T-cell (primary cell): ENCODE measurements around the gene SMAD6. TPM values are rescaled to one million over a fixed set of nuclear protein-coding genes. Genes with fewer than 3 reads are reported as not detected.

Experiments used
- ATAC-seq, 4 experiments: fragments of 200-7000 bp in 3 of 4; fragments of 150-1000 bp in 1 of 4; cut with Tn5 transposase; replicated peaks in 1 of 4; 1 replicate in 3 of 4; 2 replicates in 1 of 4; pipeline ENCODE4 v1.10.0; 2021; ENCODE audit warnings: moderate library complexity in 3 of 4, mild to moderate bottlenecking in 2 of 4, moderate number of reproducible peaks in 1 of 4
- CTCF ChIA-PET, 2 donors: fragments of 300-600 bp; sonication (Branson Sonifier 250); formaldehyde crosslinking; loops; one replicate each; lab custom pipeline; 2022; ENCODE audit warnings: antibody characterized with exemption in 2 of 2; lab: Charles Lee
- POLR2A ChIA-PET, 2 donors: fragments of 300-600 bp; sonication (Branson Sonifier 250); formaldehyde crosslinking; loops; one replicate each; lab custom pipeline; 2022; ENCODE audit warnings: antibody characterized with exemption in 2 of 2; lab: Charles Lee
- DNase-seq, 35 experiments: peaks; one replicate each; pipeline versions ENCODE4 v3.0.0 to v3.0.0-alpha.2; 2013 to 2023
- H3K27ac ChIP-seq: one replicate; pipeline ENCODE4 v1.5.1; 2013; ENCODE audit warnings: low read length
- H3K27me3 ChIP-seq, 2 experiments: replicated peaks in 1 of 2; 1 replicate in 1 of 2; 2 replicates in 1 of 2; pipeline versions ENCODE4 v1.6.1 to v1.7.0; 2013; ENCODE audit warnings: low read length in 1 of 2, mixed read lengths in 1 of 2; ENCODE audit not compliant: control insufficient read depth in 2 of 2, insufficient read depth in 2 of 2; ENCODE audit errors: extremely low read depth in 1 of 2
- H3K36me3 ChIP-seq, 2 donors: 1 replicate in 1 of 2; 2 replicates in 1 of 2; pipeline versions ENCODE4 v1.6.1 to v1.7.0; 2013; ENCODE audit warnings: low read length in 1 of 2; ENCODE audit not compliant: control insufficient read depth in 2 of 2, insufficient read depth in 1 of 2; ENCODE audit errors: extremely low read depth in 1 of 2
- H3K4me1 ChIP-seq, 2 experiments: 1 replicate in 1 of 2; 2 replicates in 1 of 2; pipeline versions ENCODE4 v1.6.1 to v1.7.0; 2013; ENCODE audit warnings: low read length in 2 of 2, mixed read lengths in 1 of 2; ENCODE audit not compliant: insufficient read depth in 2 of 2, control insufficient read depth in 1 of 2; ENCODE audit errors: extremely low read depth in 1 of 2
- H3K4me3 ChIP-seq, 2 donors: 1 replicate in 1 of 2; 2 replicates in 1 of 2; pipeline versions ENCODE4 v1.5.1 to v1.7.0; 2013; ENCODE audit warnings: mild to moderate bottlenecking in 2 of 2, low read length in 1 of 2, moderate library complexity in 1 of 2; ENCODE audit not compliant: control insufficient read depth in 1 of 2; ENCODE audit errors: extremely low read depth in 1 of 2
- H3K9me3 ChIP-seq: 2 replicates; pipeline ENCODE4 v1.7.0; 2013
- H3K27ac Mint-ChIP-seq, 2 donors: one replicate each; pipeline ENCODE4 v1.8.0; 2020 to 2021; ENCODE audit warnings: mild to moderate bottlenecking in 2 of 2, mixed read lengths in 2 of 2
- H3K27me3 Mint-ChIP-seq, 2 donors: one replicate each; pipeline ENCODE4 v1.8.0; 2021 to 2022; ENCODE audit warnings: mixed read lengths in 2 of 2
- H3K36me3 Mint-ChIP-seq: one replicate; pipeline ENCODE4 v1.8.0; 2021; ENCODE audit warnings: mixed read lengths
- H3K4me1 Mint-ChIP-seq, 3 donors: one replicate each; pipeline ENCODE4 v1.8.0; 2020 to 2022; ENCODE audit warnings: mixed read lengths in 3 of 3, mild to moderate bottlenecking in 1 of 3
- H3K4me3 Mint-ChIP-seq, 3 donors: one replicate each; pipeline ENCODE4 v1.8.0; 2020 to 2022; ENCODE audit warnings: mild to moderate bottlenecking in 3 of 3, mixed read lengths in 3 of 3, moderate library complexity in 3 of 3
- H3K9me3 Mint-ChIP-seq, 3 donors: one replicate each; pipeline ENCODE4 v1.8.0; 2020 to 2022; ENCODE audit warnings: mixed read lengths in 3 of 3
- WGBS: methylation state at CpG from one replicate; pipeline ENCODE4 v1.1.5; 2013; ENCODE audit warnings: missing lambda C conversion rate; ENCODE audit not compliant: insufficient coverage; 5-methylcytosine and 5-hydroxymethylcytosine counted together
- total RNA-seq, 35 experiments: library from RNA in 6 of 35; stranded (reverse) in 6 of 35; fragments of 120-200 nt in 1 of 35; gene quantifications; one replicate each; pipeline versions ENCODE4 v1.2.1 to v1.2.4 and lab custom pipeline; 2013 to 2026

Gene SMAD6
- total RNA-seq, 5 donors from 2014 or later (not counting 1 experiment from before 2014, with no cell fraction given): 0.13 to 0.55 (median 0.33) TPM

GRCh38 chr15:66765478-66766281 lies 63.6 kb downstream of the SMAD6 start:
- Histone ChIP-seq H3K36me3 (no peaks in the 10 kb centered on the region), H3K9me3 (no peaks in the 10 kb centered on the region), H3K27me3 (peaks cover 0 to 49% of the 10 kb centered on the region in 2 experiments), H3K27ac (no peak overlapping the region), H3K4me1 (no peaks in the 10 kb centered on the region), H3K4me3 (no peak overlapping the region)
- 11% methylated on average over 10 of the region's 13 CpGs for WGBS
- Mint-ChIP-seq H3K4me3 (no peak overlapping the region), H3K9me3 (no peaks in the 10 kb centered on the region), H3K36me3 (no peaks in the 10 kb centered on the region), H3K27ac (no peak overlapping the region), H3K27me3 (peaks cover 23 to 55% of the 10 kb centered on the region in 2 donors), H3K4me1 (peaks cover 0 to 2% (median 0%) of the 10 kb centered on the region in 3 donors)
- ATAC-seq (no peak), DNase-seq (peak in 1 of 35 experiments; percentile 10)
- POLR2A ChIA-PET: no interaction called here
- CTCF ChIA-PET: no interaction called here

- H3K27ac ChIP-seq: no peak overlapping the region
- WGBS: 62% methylated on average over 4 of the region's 7 CpGs
- CTCF ChIA-PET: no interaction called here
- H3K4me1 Mint-ChIP-seq: peaks cover 0 to 2% (median 0%) of the 10 kb centered on the region in 3 donors
- H3K27me3 ChIP-seq: peaks cover 0 to 45% of the 10 kb centered on the region in 2 experiments
- DNase-seq (no peak), ATAC-seq (no peak)
- peaks cover 23 to 53% of the 10 kb centered on the region in 2 donors for H3K27me3 Mint-ChIP-seq
- no peak overlapping the region for H3K4me3 Mint-ChIP-seq
- H3K36me3 Mint-ChIP-seq: no peaks in the 10 kb centered on the region
- POLR2A ChIA-PET: no interaction called here
- no peaks in the 10 kb centered on the region for H3K9me3 ChIP-seq
- no peaks in the 10 kb centered on the region for H3K4me1 ChIP-seq
- no peaks in the 10 kb centered on the region for H3K36me3 ChIP-seq
- H3K27ac Mint-ChIP-seq: no peak overlapping the region
- H3K9me3 Mint-ChIP-seq: no peaks in the 10 kb centered on the region
- no peak overlapping the region for H3K4me3 ChIP-seq
Observed at GRCh38 chr15:66766282-66767230, 64.5 kb downstream of the SMAD6 start.

GRCh38 chr15:66767240-66767659 lies 65.2 kb downstream of the SMAD6 start:
- POLR2A ChIA-PET: no interaction called here
- Histone ChIP-seq H3K27ac (no peak overlapping the region), H3K9me3 (no peaks in the 10 kb centered on the region), H3K36me3 (no peaks in the 10 kb centered on the region), H3K4me3 (no peak overlapping the region), H3K27me3 (peaks cover 0 to 41% of the 10 kb centered on the region in 2 experiments), H3K4me1 (no peaks in the 10 kb centered on the region)
- CTCF ChIA-PET: no interaction called here
- H3K36me3 Mint-ChIP-seq: no peaks in the 10 kb centered on the region
- no peak for DNase-seq
- no peak overlapping the region for H3K27ac Mint-ChIP-seq
- peaks cover 23 to 46% of the 10 kb centered on the region in 2 donors for H3K27me3 Mint-ChIP-seq
- peaks cover 0 to 2% (median 0%) of the 10 kb centered on the region in 3 donors for H3K4me1 Mint-ChIP-seq
- no peaks in the 10 kb centered on the region for H3K9me3 Mint-ChIP-seq
- no peak for ATAC-seq
- WGBS: 83% methylated on average over 2 of the region's 3 CpGs
- no peak overlapping the region for H3K4me3 Mint-ChIP-seq

GRCh38 chr15:66768987-66769386 lies 67.0 kb downstream of the SMAD6 start:
- Mint-ChIP-seq H3K36me3 (no peaks in the 10 kb centered on the region), H3K4me3 (no peak overlapping the region), H3K27me3 (peaks cover 18 to 33% of the 10 kb centered on the region in 2 donors), H3K9me3 (no peaks in the 10 kb centered on the region), H3K27ac (no peak overlapping the region), H3K4me1 (peaks cover 0 to 2% (median 0%) of the 10 kb centered on the region in 3 donors)
- DNase-seq: no peak
- Histone ChIP-seq H3K36me3 (no peaks in the 10 kb centered on the region), H3K4me1 (no peaks in the 10 kb centered on the region), H3K4me3 (no peak overlapping the region), H3K9me3 (no peaks in the 10 kb centered on the region), H3K27ac (no peak overlapping the region), H3K27me3 (peaks cover 0 to 28% of the 10 kb centered on the region in 2 experiments)
- 90% methylated on average over 2 of the region's 8 CpGs for WGBS
- no peak for ATAC-seq
- CTCF ChIA-PET: no interaction called here
- POLR2A ChIA-PET: no interaction called here

- no peak for ATAC-seq
- peaks cover 0 to 26% of the 10 kb centered on the region in 2 experiments for H3K27me3 ChIP-seq
- no peaks in the 10 kb centered on the region for H3K9me3 Mint-ChIP-seq
- no peak overlapping the region for H3K27ac ChIP-seq
- WGBS: 79% methylated on average over 12 of the region's 14 CpGs
- H3K4me1 ChIP-seq: no peaks in the 10 kb centered on the region
- ChIA-PET CTCF (no interaction called here), POLR2A (no interaction called here)
- H3K9me3 ChIP-seq: no peaks in the 10 kb centered on the region
- no peaks in the 10 kb centered on the region for H3K36me3 ChIP-seq
- peaks cover 0 to under 1% (median 0%) of the 10 kb centered on the region in 3 donors for H3K4me1 Mint-ChIP-seq
- no peak overlapping the region for H3K4me3 ChIP-seq
- no peak overlapping the region for H3K4me3 Mint-ChIP-seq
- H3K27ac Mint-ChIP-seq: no peak overlapping the region
- no peak for DNase-seq
- peaks cover 4 to 17% of the 10 kb centered on the region in 2 donors for H3K27me3 Mint-ChIP-seq
- no peaks in the 10 kb centered on the region for H3K36me3 Mint-ChIP-seq
Observed at GRCh38 chr15:66770518-66771350, 68.7 kb downstream of the SMAD6 start.

GRCh38 chr15:66771351-66771650 lies 69.3 kb downstream of the SMAD6 start:
- ATAC-seq (no peak), DNase-seq (no peak)
- Histone ChIP-seq H3K9me3 (no peaks in the 10 kb centered on the region), H3K4me3 (no peak overlapping the region), H3K27ac (no peak overlapping the region), H3K4me1 (no peaks in the 10 kb centered on the region), H3K27me3 (peaks cover 0 to 21% of the 10 kb centered on the region in 2 experiments), H3K36me3 (no peaks in the 10 kb centered on the region)
- ChIA-PET POLR2A (no interaction called here), CTCF (no interaction called here)
- Mint-ChIP-seq H3K27ac (no peak overlapping the region), H3K9me3 (no peaks in the 10 kb centered on the region), H3K4me3 (no peak overlapping the region), H3K27me3 (peaks cover 0 to 11% of the 10 kb centered on the region in 2 donors), H3K36me3 (no peaks in the 10 kb centered on the region), H3K4me1 (no peaks in the 10 kb centered on the region)
- 82% methylated on average over 3 of the region's 5 CpGs for WGBS
